Mucosa of rectum (tissue), 2 donors: ENCODE results near the gene SLC35E4.
"Not testable (repeated sequence)": the region's sequence is repeated elsewhere in the genome, so short reads cannot be mapped to it uniquely, and the experiment has no call there.

Experiments
- H3K27ac ChIP-seq, 2 donors: one replicate each; pipeline ENCODE4 v1.7.0; 2013; ENCODE audit warnings: inconsistent platforms in 2 of 2, low read depth in 2 of 2, low read length in 2 of 2
- H3K27me3 ChIP-seq, 2 donors: one replicate each; pipeline ENCODE4 v1.7.0; 2013; ENCODE audit warnings: low read length in 2 of 2; ENCODE audit not compliant: control insufficient read depth in 2 of 2, insufficient read depth in 2 of 2
- H3K36me3 ChIP-seq, 2 donors: one replicate each; pipeline ENCODE4 v1.7.0; 2013; ENCODE audit warnings: low read length in 2 of 2; ENCODE audit not compliant: control insufficient read depth in 2 of 2, insufficient read depth in 2 of 2
- H3K4me1 ChIP-seq, 2 donors: one replicate each; pipeline ENCODE4 v1.7.0; 2013; ENCODE audit warnings: low read length in 2 of 2, mild to moderate bottlenecking in 1 of 2; ENCODE audit not compliant: control insufficient read depth in 2 of 2, insufficient read depth in 2 of 2
- H3K4me3 ChIP-seq, 2 donors: one replicate each; pipeline ENCODE4 v1.7.0; 2013; ENCODE audit warnings: low read length in 2 of 2
- H3K9ac ChIP-seq, 2 donors: one replicate each; pipeline ENCODE4 v1.7.0; 2013; ENCODE audit warnings: low read length in 2 of 2, low read depth in 1 of 2, mild to moderate bottlenecking in 1 of 2
- H3K9me3 ChIP-seq, 2 donors: one replicate each; pipeline ENCODE4 v1.7.0; 2013; ENCODE audit warnings: low read length in 2 of 2; ENCODE audit not compliant: control insufficient read depth in 2 of 2
- donor health status: healthy.
- donor health status: Normal muscosa, but diverticular disease.

Gene SLC35E4

GRCh38 chr22:30667107-30667493 lies 31.5 kb downstream of the SLC35E4 start:
- H3K27ac ChIP-seq = peak overlapping the region; percentile 96 to 98
- peak overlapping the region; percentile 89 for H3K4me3 ChIP-seq
- H3K4me1 ChIP-seq = peaks cover 12 to 31% of the 10 kb centered on the region in 2 donors
- H3K36me3 ChIP-seq = peaks cover 13% of the 10 kb centered on the region in 2 donors
- peak overlapping the region; percentile 77 to 98 for H3K9ac ChIP-seq
- no peaks in the 10 kb centered on the region for H3K27me3 ChIP-seq
- H3K9me3 ChIP-seq = no peaks in the 10 kb centered on the region

- H3K27ac ChIP-seq = peak within 1 kb of the TSS; percentile 96 to 98
- H3K4me3 ChIP-seq = peak within 1 kb of the TSS; percentile 89
- H3K27me3 ChIP-seq = no peaks in the 10 kb centered on the region
- no peaks in the 10 kb centered on the region for H3K9me3 ChIP-seq
- peak within 1 kb of the TSS; percentile 77 to 98 for H3K9ac ChIP-seq
- peaks cover 12 to 31% of the 10 kb centered on the region in 2 donors for H3K4me1 ChIP-seq
- peaks cover 10 to 11% of the 10 kb centered on the region in 2 donors for H3K36me3 ChIP-seq
Observed at GRCh38 chr22:30667494-30668385, 32.2 kb downstream of the SLC35E4 start, which contains the start of gene DUSP18. Gene DUSP18 (minus strand): TSS chr22:30667875. CDS start chr22:30664003, 3,872 bp downstream.

GRCh38 chr22:30668386-30668710 lies 32.8 kb downstream of the SLC35E4 start:
- no peaks in the 10 kb centered on the region for H3K9me3 ChIP-seq
- no peaks in the 10 kb centered on the region for H3K27me3 ChIP-seq
- peak overlapping the region; percentile 89 for H3K4me3 ChIP-seq
- H3K4me1 ChIP-seq = peaks cover 12 to 31% of the 10 kb centered on the region in 2 donors
- H3K9ac ChIP-seq = peak overlapping the region; percentile 72 to 98
- peak overlapping the region; percentile 96 to 98 for H3K27ac ChIP-seq
- H3K36me3 ChIP-seq = peaks cover 4 to 5% of the 10 kb centered on the region in 2 donors

GRCh38 chr22:30671071-30671470 lies 35.5 kb downstream of the SLC35E4 start:
- Histone ChIP-seq H3K27me3 (no peaks in the 10 kb centered on the region), H3K4me1 (peaks cover 8 to 20% of the 10 kb centered on the region in 2 donors), H3K9me3 (no peaks in the 10 kb centered on the region), H3K36me3 (no peaks in the 10 kb centered on the region), H3K4me3 (no peak overlapping the region), H3K9ac (no peak overlapping the region), H3K27ac (no peak overlapping the region)

- Histone ChIP-seq H3K9ac (no peak overlapping the region), H3K4me1 (peaks cover 4 to 6% of the 10 kb centered on the region in 2 donors), H3K27me3 (no peaks in the 10 kb centered on the region), H3K27ac (no peak overlapping the region), H3K36me3 (no peaks in the 10 kb centered on the region), H3K9me3 (no peaks in the 10 kb centered on the region), H3K4me3 (no peak overlapping the region)
Observed at GRCh38 chr22:30673136-30673535, 37.6 kb downstream of the SLC35E4 start.

GRCh38 chr22:30674482-30674881 lies 38.9 kb downstream of the SLC35E4 start:
- Histone ChIP-seq H3K27ac (no peak overlapping the region), H3K4me3 (no peak overlapping the region), H3K36me3 (no peaks in the 10 kb centered on the region), H3K27me3 (no peaks in the 10 kb centered on the region), H3K9ac (no peak overlapping the region), H3K9me3 (no peaks in the 10 kb centered on the region), H3K4me1 (peaks cover 0 to 2% of the 10 kb centered on the region in 2 donors)

- Histone ChIP-seq H3K27me3 (no peaks in the 10 kb centered on the region), H3K4me1 (peaks cover 0 to 6% of the 10 kb centered on the region in 2 donors), H3K4me3 (no peak overlapping the region)
Observed at GRCh38 chr22:30675436-30675835, 39.9 kb downstream of the SLC35E4 start.

GRCh38 chr22:30676565-30676964 lies 41.0 kb downstream of the SLC35E4 start:
- H3K27ac ChIP-seq, H3K4me3 ChIP-seq, H3K27me3 ChIP-seq, H3K9ac ChIP-seq, H3K9me3 ChIP-seq, H3K36me3 ChIP-seq: not testable (repeated sequence)
- H3K4me1 ChIP-seq = peaks cover 5 to 13% of the 10 kb centered on the region in 2 donors

More at GRCh38 chr22:30675436-30675835, 39.9 kb downstream of the SLC35E4 start:
- H3K9ac ChIP-seq = no peak overlapping the region
- H3K9me3 ChIP-seq = no peaks in the 10 kb centered on the region
- no peak overlapping the region for H3K27ac ChIP-seq
- no peaks in the 10 kb centered on the region for H3K36me3 ChIP-seq

- not testable (repeated sequence) for H3K9ac ChIP-seq, H3K36me3 ChIP-seq, H3K4me3 ChIP-seq, H3K27ac ChIP-seq, H3K9me3 ChIP-seq, H3K27me3 ChIP-seq
- H3K4me1 ChIP-seq = peaks cover 7 to 13% of the 10 kb centered on the region in 2 donors
Observed at GRCh38 chr22:30679895-30680690, 44.5 kb downstream of the SLC35E4 start.
